Panc1 (cell line): ENCODE data around the gene AFDN. TPM values are rescaled to one million over a fixed set of nuclear protein-coding genes. Genes with fewer than 3 reads are reported as not detected.

ENCODE experiments used
- ATAC-seq: fragments of 200-7000 bp; cut with Tn5 transposase; 2 replicates; pipeline ENCODE4 v1.9.1; 2020; ENCODE audit warnings: mild to moderate bottlenecking, moderate library complexity
- BruUV-seq: library from RNA; stranded (reverse); fragments of 400-500 nt; replicated peaks from 2 replicates; lab custom pipeline; 2021; lab: Mats Ljungman, UMichigan
- CTCF ChIA-PET: fragments of 300-600 bp; sonication (Branson Sonifier 250); formaldehyde crosslinking; loops from one replicate; lab custom pipeline; 2022; ENCODE audit warnings: antibody characterized with exemption; lab: Charles Lee
- POLR2A ChIA-PET: fragments of 300-600 bp; sonication (Branson Sonifier 250); formaldehyde crosslinking; loops from one replicate; lab custom pipeline; 2022; ENCODE audit warnings: antibody characterized with exemption; lab: Charles Lee
- DNase-seq: peaks from one replicate; pipeline ENCODE4 v3.0.0-alpha.2; 2010; ENCODE audit warnings: low read depth, low spot score
- H3K27ac ChIP-seq: 2 replicates; pipeline ENCODE4 v1.5.1; 2011; ENCODE audit warnings: mild to moderate bottlenecking, low read length, inconsistent platforms
- H3K27me3 ChIP-seq: fragments of 200-500 bp; sonication (Bioruptor generic); 2 replicates; pipeline ENCODE4 v1.6.0; 2014; ENCODE audit warnings: low read length, inconsistent platforms; ENCODE audit not compliant: control insufficient read depth, insufficient read depth
- H3K36me3 ChIP-seq: fragments of 200-500 bp; sonication (Bioruptor generic); 2 replicates; pipeline ENCODE4 v1.5.1; 2014; ENCODE audit warnings: inconsistent platforms, mild to moderate bottlenecking, low read length, moderate library complexity; ENCODE audit not compliant: control insufficient read depth, insufficient read depth
- H3K4me1 ChIP-seq: 2 replicates; pipeline ENCODE4 v1.5.1; 2011; ENCODE audit warnings: inconsistent platforms, mild to moderate bottlenecking, low read length, moderate library complexity; ENCODE audit not compliant: control insufficient read depth, insufficient read depth
- H3K4me3 ChIP-seq, 2 experiments: 2 replicates each; pipeline ENCODE4 v1.5.1; 2011 to 2012; ENCODE audit warnings: low read depth in 2 of 2, low read length in 2 of 2, mild to moderate bottlenecking in 2 of 2, inconsistent platforms in 1 of 2, moderate library complexity in 1 of 2
- H3K9me3 ChIP-seq: fragments of 200-500 bp; sonication (Bioruptor generic); 2 replicates; pipeline ENCODE4 v1.5.1; 2014; ENCODE audit warnings: low read depth, mild to moderate bottlenecking, inconsistent platforms, low read length, moderate library complexity; ENCODE audit not compliant: control insufficient read depth, insufficient read depth
- CTCF ChIP-seq: fragments of 450-650 bp; IDR thresholded peaks from 2 replicates; pipeline ENCODE4 v1.5.1; 2017; ENCODE audit warnings: mild to moderate bottlenecking
- POLR2AphosphoS5 ChIP-seq: IDR thresholded peaks from 2 replicates; pipeline ENCODE4 v1.6.1; 2012; ENCODE audit warnings: mild to moderate bottlenecking, low read depth, low read length, moderate library complexity
- REST ChIP-seq, 2 experiments: IDR thresholded peaks; 2 replicates each; pipeline ENCODE4 v1.6.1; 2011 to 2012; ENCODE audit warnings: low read depth in 2 of 2, control low read depth in 1 of 2, low read length in 1 of 2, mild to moderate bottlenecking in 1 of 2, moderate library complexity in 1 of 2; ENCODE audit not compliant: insufficient read depth in 1 of 2
- SIN3A ChIP-seq: IDR thresholded peaks from 2 replicates; pipeline ENCODE4 v1.6.1; 2012; ENCODE audit warnings: low read depth, mild to moderate bottlenecking, low read length, moderate library complexity, borderline replicate concordance; ENCODE audit not compliant: insufficient read depth
- TCF7L2 ChIP-seq: IDR thresholded peaks from 2 replicates; pipeline ENCODE4 v1.6.1; 2011; ENCODE audit warnings: mild to moderate bottlenecking, low read depth, low read length, inconsistent platforms
- in situ Hi-C: cut with HindIII; loops from 2 replicates; pipeline ENCODE4 v1.10.0; 2016; ENCODE audit warnings: low sequenced_read_pairs, low pct_unique_long_range_greater_than_20kb
- intact Hi-C: fragments of 100-400 bp; cut with micrococcal nuclease; formaldehyde crosslinking; loops from one replicate; pipeline ENCODE4 v1.10.0; 2022; ENCODE audit not compliant: unreplicated experiment
- total RNA-seq: library from RNA; stranded (reverse); gene quantifications from one replicate; pipeline ENCODE4 v1.2.1, GENCODE V29; 2021; ENCODE audit not compliant: unreplicated experiment

AFDN gene
- total RNA-seq, 1 experiment from 2014 or later = 143 TPM

- TF ChIP-seq REST (IDR thresholded peaks at IDR 0.05; ENCODE audit: insufficient read depth in 1 of 2, low read depth in 2 of 2, low read length in 1 of 2) = no peak
- no peak for TF ChIP-seq CTCF
- no peak for TF ChIP-seq TCF7L2
- TF ChIP-seq SIN3A = no peak
- no peak for TF ChIP-seq POLR2AphosphoS5
- no TSS peak for BruUV-seq
- Histone ChIP-seq H3K9me3 (no peaks in the 10 kb centered on the region), H3K27me3 (no peaks in the 10 kb centered on the region), H3K4me1 (no peaks in the 10 kb centered on the region), H3K36me3 (peaks cover 39% of the 10 kb centered on the region), H3K4me3 (no peak overlapping the region), H3K27ac (no peak overlapping the region)
- intact Hi-C loops (no loop called here), in situ Hi-C loops (no loop called here)
- ATAC-seq (no peak), DNase-seq (no peak)
- CTCF ChIA-PET = interaction anchor here (0.7 kb wide), 1 partner anchor 102 kb away, joined by 4 read pairs; no protein-coding TSS in a partner anchor
- POLR2A ChIA-PET = no interaction called here
Observed at GRCh38 chr6:167921831-167922230, 95.1 kb downstream of the AFDN start.

- H3K4me1 ChIP-seq = no peaks in the 10 kb centered on the region
- H3K36me3 ChIP-seq = peaks cover 15% of the 10 kb centered on the region
- H3K27me3 ChIP-seq = no peaks in the 10 kb centered on the region
- no peak for TF ChIP-seq TCF7L2
- no peak for TF ChIP-seq CTCF
- TF ChIP-seq POLR2AphosphoS5 = no peak
- no peak for TF ChIP-seq SIN3A
- TF ChIP-seq REST (IDR thresholded peaks at IDR 0.05; ENCODE audit: insufficient read depth in 1 of 2, low read depth in 2 of 2, low read length in 1 of 2) = no peak
- no peak overlapping the region for H3K27ac ChIP-seq
- no TSS peak for BruUV-seq
- CTCF ChIA-PET = no interaction called here
- no peaks in the 10 kb centered on the region for H3K9me3 ChIP-seq
- intact Hi-C loops (no loop called here), in situ Hi-C loops (no loop called here)
- H3K4me3 ChIP-seq = no peak overlapping the region
- no peak for ATAC-seq
- POLR2A ChIA-PET = no interaction called here
- DNase-seq = no peak
Observed at GRCh38 chr6:167925026-167925425, 98.3 kb downstream of the AFDN start.
